Measurements from ENCODE around the gene HOPX.

DNA sequence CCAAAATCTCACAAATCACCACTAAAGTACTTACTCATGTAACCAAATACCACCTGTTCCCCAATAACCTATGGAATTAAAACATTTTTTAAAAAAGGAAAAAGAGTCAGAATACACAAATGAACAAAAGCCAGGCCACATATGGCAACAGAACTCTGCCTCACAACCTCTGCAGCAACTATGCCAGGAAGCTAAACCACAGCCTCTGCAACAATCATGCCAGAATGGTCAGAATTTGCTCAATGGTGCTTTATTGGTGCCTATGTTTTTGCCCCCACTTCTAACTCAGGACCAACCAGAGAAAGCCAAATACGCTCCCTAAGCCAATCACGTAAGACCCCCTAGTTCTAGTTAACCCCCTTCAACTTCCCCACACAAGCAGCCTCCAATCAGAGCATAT lies 69.6 kb downstream of the HOPX start:
- TF ChIP-seq SP1 (CRISPR knock-in tag; conservative IDR thresholded peaks at IDR 0.05) (no peak), ZNF423 (CRISPR knock-in tag; IDR thresholded peaks at IDR 0.05) (no peak), FOXJ3 (CRISPR knock-in tag; IDR thresholded peaks at IDR 0.05; ENCODE audit: borderline replicate concordance) (no peak), CREB1 (CRISPR knock-in tag; IDR thresholded peaks at IDR 0.05) (no peak), RELA (CRISPR knock-in tag; IDR thresholded peaks at IDR 0.05; ENCODE audit: borderline replicate concordance) (no peak)
- TF ChIP-seq, protein P1, sequence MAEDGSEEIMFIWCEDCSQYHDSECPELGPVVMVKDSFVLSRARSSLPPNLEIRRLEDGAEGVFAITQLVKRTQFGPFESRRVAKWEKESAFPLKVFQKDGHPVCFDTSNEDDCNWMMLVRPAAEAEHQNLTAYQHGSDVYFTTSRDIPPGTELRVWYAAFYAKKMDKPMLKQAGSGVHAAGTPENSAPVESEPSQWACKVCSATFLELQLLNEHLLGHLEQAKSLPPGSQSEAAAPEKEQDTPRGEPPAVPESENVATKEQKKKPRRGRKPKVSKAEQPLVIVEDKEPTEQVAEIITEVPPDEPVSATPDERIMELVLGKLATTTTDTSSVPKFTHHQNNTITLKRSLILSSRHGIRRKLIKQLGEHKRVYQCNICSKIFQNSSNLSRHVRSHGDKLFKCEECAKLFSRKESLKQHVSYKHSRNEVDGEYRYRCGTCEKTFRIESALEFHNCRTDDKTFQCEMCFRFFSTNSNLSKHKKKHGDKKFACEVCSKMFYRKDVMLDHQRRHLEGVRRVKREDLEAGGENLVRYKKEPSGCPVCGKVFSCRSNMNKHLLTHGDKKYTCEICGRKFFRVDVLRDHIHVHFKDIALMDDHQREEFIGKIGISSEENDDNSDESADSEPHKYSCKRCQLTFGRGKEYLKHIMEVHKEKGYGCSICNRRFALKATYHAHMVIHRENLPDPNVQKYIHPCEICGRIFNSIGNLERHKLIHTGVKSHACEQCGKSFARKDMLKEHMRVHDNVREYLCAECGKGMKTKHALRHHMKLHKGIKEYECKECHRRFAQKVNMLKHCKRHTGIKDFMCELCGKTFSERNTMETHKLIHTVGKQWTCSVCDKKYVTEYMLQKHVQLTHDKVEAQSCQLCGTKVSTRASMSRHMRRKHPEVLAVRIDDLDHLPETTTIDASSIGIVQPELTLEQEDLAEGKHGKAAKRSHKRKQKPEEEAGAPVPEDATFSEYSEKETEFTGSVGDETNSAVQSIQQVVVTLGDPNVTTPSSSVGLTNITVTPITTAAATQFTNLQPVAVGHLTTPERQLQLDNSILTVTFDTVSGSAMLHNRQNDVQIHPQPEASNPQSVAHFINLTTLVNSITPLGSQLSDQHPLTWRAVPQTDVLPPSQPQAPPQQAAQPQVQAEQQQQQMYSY (CRISPR knock-in tag; IDR thresholded peaks at IDR 0.05), result no peak
- TF ChIP-seq, protein P2, sequence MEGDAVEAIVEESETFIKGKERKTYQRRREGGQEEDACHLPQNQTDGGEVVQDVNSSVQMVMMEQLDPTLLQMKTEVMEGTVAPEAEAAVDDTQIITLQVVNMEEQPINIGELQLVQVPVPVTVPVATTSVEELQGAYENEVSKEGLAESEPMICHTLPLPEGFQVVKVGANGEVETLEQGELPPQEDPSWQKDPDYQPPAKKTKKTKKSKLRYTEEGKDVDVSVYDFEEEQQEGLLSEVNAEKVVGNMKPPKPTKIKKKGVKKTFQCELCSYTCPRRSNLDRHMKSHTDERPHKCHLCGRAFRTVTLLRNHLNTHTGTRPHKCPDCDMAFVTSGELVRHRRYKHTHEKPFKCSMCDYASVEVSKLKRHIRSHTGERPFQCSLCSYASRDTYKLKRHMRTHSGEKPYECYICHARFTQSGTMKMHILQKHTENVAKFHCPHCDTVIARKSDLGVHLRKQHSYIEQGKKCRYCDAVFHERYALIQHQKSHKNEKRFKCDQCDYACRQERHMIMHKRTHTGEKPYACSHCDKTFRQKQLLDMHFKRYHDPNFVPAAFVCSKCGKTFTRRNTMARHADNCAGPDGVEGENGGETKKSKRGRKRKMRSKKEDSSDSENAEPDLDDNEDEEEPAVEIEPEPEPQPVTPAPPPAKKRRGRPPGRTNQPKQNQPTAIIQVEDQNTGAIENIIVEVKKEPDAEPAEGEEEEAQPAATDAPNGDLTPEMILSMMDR (IDR thresholded peaks at IDR 0.05), result no peak
- TF ChIP-seq, protein P3, sequence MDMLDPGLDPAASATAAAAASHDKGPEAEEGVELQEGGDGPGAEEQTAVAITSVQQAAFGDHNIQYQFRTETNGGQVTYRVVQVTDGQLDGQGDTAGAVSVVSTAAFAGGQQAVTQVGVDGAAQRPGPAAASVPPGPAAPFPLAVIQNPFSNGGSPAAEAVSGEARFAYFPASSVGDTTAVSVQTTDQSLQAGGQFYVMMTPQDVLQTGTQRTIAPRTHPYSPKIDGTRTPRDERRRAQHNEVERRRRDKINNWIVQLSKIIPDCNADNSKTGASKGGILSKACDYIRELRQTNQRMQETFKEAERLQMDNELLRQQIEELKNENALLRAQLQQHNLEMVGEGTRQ (CRISPR knock-in tag; IDR thresholded peaks at IDR 0.05), result no peak
- TF ChIP-seq, protein P4, sequence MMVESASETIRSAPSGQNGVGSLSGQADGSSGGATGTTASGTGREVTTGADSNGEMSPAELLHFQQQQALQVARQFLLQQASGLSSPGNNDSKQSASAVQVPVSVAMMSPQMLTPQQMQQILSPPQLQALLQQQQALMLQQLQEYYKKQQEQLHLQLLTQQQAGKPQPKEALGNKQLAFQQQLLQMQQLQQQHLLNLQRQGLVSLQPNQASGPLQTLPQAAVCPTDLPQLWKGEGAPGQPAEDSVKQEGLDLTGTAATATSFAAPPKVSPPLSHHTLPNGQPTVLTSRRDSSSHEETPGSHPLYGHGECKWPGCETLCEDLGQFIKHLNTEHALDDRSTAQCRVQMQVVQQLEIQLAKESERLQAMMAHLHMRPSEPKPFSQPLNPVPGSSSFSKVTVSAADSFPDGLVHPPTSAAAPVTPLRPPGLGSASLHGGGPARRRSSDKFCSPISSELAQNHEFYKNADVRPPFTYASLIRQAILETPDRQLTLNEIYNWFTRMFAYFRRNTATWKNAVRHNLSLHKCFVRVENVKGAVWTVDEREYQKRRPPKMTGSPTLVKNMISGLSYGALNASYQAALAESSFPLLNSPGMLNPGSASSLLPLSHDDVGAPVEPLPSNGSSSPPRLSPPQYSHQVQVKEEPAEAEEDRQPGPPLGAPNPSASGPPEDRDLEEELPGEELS (CRISPR knock-in tag; IDR thresholded peaks at IDR 0.05), result no peak

Data from WTC11 (cell line).